Activated T-cell treated with anti-CD3 and anti-CD28 coated beads, Interleukin-2, amount 50 U/mL, for 4 hours (primary cell): ENCODE results near the gene COX20. TPM values are rescaled to one million over a fixed set of nuclear protein-coding genes. Genes with fewer than 3 reads are reported as not detected.

Source experiments
- ATAC-seq, 2 donors: fragments of 200-7000 bp; cut with Tn5 transposase; one replicate each; pipeline ENCODE4 v1.10.0; 2021
- DNase-seq: peaks from one replicate; pipeline ENCODE4 v3.0.0-alpha.2; 2020
- H3K27me3 Mint-ChIP-seq: one replicate; pipeline ENCODE4 v1.8.0; 2021; ENCODE audit warnings: low read depth, mixed read lengths
- H3K36me3 Mint-ChIP-seq: one replicate; pipeline ENCODE4 v1.8.0; 2022; ENCODE audit warnings: mixed read lengths; ENCODE audit not compliant: insufficient read depth
- H3K4me1 Mint-ChIP-seq: one replicate; pipeline ENCODE4 v1.8.0; 2021; ENCODE audit warnings: low read depth, mixed read lengths
- H3K4me3 Mint-ChIP-seq: one replicate; pipeline ENCODE4 v1.8.0; 2021; ENCODE audit warnings: mild to moderate bottlenecking, moderate library complexity, mixed read lengths
- H3K9me3 Mint-ChIP-seq: one replicate; pipeline ENCODE4 v1.8.0; 2021; ENCODE audit warnings: mixed read lengths
- total RNA-seq, 3 donors: library from RNA; stranded (reverse); gene quantifications; one replicate each; pipeline ENCODE4 v1.2.1, GENCODE V29; 2021

Gene COX20
- total RNA-seq, 3 donors from 2014 or later, result 50.7 to 54.1 (median 53.7) TPM

DNA sequence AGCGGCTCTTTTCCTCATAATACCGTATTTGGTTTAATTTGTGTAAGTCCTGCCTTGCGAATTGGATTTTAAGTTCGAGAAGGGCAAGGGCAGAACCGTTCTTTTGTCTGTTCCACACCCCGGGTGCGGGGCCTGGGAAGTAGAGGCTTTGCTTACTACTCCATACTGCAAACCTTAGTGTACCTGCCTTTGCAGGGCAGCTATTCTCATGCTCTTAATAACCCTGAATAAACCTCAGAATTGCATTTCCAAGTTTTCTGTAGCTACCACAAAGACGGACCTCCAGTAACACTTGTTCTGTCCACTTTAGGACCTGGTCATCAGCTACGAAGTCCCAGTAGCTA is 29.5 kb downstream of the COX20 start:
- H3K27me3 Mint-ChIP-seq, result no peaks in the 10 kb centered on the region
- DNase-seq (no peak), ATAC-seq (no peak)

GRCh38 chr1:244865820-244866219 is 30.4 kb downstream of the COX20 start:
- DNase-seq, result no peak
- peak overlapping the region; percentile 99 for H3K4me3 Mint-ChIP-seq
- H3K4me1 Mint-ChIP-seq, result peaks cover 28% of the 10 kb centered on the region
- no peaks in the 10 kb centered on the region for H3K9me3 Mint-ChIP-seq
- no peak for ATAC-seq
- H3K27me3 Mint-ChIP-seq, result no peaks in the 10 kb centered on the region
- peaks cover 16% of the 10 kb centered on the region for H3K36me3 Mint-ChIP-seq

More for the DNA sequence above, 29.5 kb downstream of the COX20 start:
- Mint-ChIP-seq H3K9me3 (no peaks in the 10 kb centered on the region), H3K36me3 (peaks cover 21% of the 10 kb centered on the region), H3K4me3 (peak overlapping the region; percentile 99), H3K4me1 (peaks cover 35% of the 10 kb centered on the region)

DNA sequence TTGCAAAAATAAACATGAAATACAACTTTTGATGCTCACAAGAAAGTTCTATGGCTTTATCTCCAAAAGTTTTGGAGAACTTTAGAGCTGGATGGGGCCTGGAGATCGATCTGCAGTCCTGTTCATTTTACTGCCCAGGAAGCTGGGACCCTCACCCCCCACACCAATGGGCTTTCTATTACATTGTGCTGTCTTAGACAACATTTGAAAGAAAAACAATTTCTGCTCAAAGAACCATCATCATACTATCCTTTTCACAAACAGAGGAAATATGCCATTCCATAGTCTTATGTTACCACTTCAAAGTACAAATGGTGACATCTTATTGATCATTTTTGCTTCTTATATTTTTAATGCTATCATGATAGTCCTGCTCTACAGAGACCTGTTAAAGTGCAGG is 30.9 kb downstream of the COX20 start:
- DNase-seq, result no peak
- no peaks in the 10 kb centered on the region for H3K27me3 Mint-ChIP-seq
- H3K4me1 Mint-ChIP-seq, result peaks cover 24% of the 10 kb centered on the region
- no peaks in the 10 kb centered on the region for H3K9me3 Mint-ChIP-seq
- peaks cover 11% of the 10 kb centered on the region for H3K36me3 Mint-ChIP-seq
- ATAC-seq, result no peak
- H3K4me3 Mint-ChIP-seq, result no peak overlapping the region

- DNase-seq, result no peak
- H3K9me3 Mint-ChIP-seq, result no peaks in the 10 kb centered on the region
- H3K36me3 Mint-ChIP-seq, result no peaks in the 10 kb centered on the region
Measured at GRCh38 chr1:244868484-244869363, 33.3 kb downstream of the COX20 start.

GRCh38 chr1:244869364-244869827 is 33.9 kb downstream of the COX20 start:
- no peak overlapping the region for H3K4me3 Mint-ChIP-seq
- H3K4me1 Mint-ChIP-seq, result peaks cover 20% of the 10 kb centered on the region
- DNase-seq, result no peak
- no peaks in the 10 kb centered on the region for H3K36me3 Mint-ChIP-seq
- H3K27me3 Mint-ChIP-seq, result no peaks in the 10 kb centered on the region
- H3K9me3 Mint-ChIP-seq, result no peaks in the 10 kb centered on the region
- ATAC-seq, result no peak

More at GRCh38 chr1:244868484-244869363, 33.3 kb downstream of the COX20 start:
- Mint-ChIP-seq H3K4me1 (peaks cover 20% of the 10 kb centered on the region), H3K27me3 (no peaks in the 10 kb centered on the region), H3K4me3 (no peak overlapping the region)
- no peak for ATAC-seq

DNA sequence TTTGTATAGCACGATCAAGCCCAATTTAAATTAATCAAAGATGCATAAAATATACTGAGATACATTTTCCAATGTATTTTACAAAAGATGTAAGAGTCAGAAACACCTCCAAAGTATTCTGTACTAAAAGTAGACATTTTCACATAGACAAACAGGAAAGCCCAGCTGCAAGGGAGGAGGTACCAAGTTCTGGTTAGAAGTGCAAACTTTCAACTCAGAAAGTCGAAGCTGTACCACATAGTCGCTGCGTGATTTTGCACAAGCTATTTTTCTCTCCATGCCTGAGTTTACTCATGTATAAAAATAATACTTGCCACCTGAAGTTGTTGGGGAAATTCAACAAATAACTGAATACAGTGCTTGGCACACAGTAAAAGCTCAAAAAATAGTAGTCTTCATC is 34.5 kb downstream of the COX20 start:
- no peak overlapping the region for H3K4me3 Mint-ChIP-seq
- H3K9me3 Mint-ChIP-seq, result no peaks in the 10 kb centered on the region
- no peaks in the 10 kb centered on the region for H3K27me3 Mint-ChIP-seq
- ATAC-seq, result no peak
- no peaks in the 10 kb centered on the region for H3K36me3 Mint-ChIP-seq
- H3K4me1 Mint-ChIP-seq, result peaks cover 16% of the 10 kb centered on the region
- no peak for DNase-seq

- H3K4me1 Mint-ChIP-seq, result no peaks in the 10 kb centered on the region
- H3K27me3 Mint-ChIP-seq, result no peaks in the 10 kb centered on the region
- ATAC-seq (no peak), DNase-seq (no peak)
- no peaks in the 10 kb centered on the region for H3K36me3 Mint-ChIP-seq
- H3K4me3 Mint-ChIP-seq, result no peak overlapping the region
- no peaks in the 10 kb centered on the region for H3K9me3 Mint-ChIP-seq
Measured at GRCh38 chr1:244874974-244875579, 39.6 kb downstream of the COX20 start.

GRCh38 chr1:244876228-244876910 is 40.9 kb downstream of the COX20 start:
- H3K27me3 Mint-ChIP-seq, result no peaks in the 10 kb centered on the region
- H3K36me3 Mint-ChIP-seq, result no peaks in the 10 kb centered on the region
- no peak overlapping the region for H3K4me3 Mint-ChIP-seq
- no peak for ATAC-seq
- H3K9me3 Mint-ChIP-seq, result no peaks in the 10 kb centered on the region
- DNase-seq, result no peak
- H3K4me1 Mint-ChIP-seq, result no peaks in the 10 kb centered on the region

- Mint-ChIP-seq H3K9me3 (no peaks in the 10 kb centered on the region), H3K4me1 (no peaks in the 10 kb centered on the region), H3K4me3 (no peak overlapping the region), H3K27me3 (no peaks in the 10 kb centered on the region), H3K36me3 (no peaks in the 10 kb centered on the region)
- ATAC-seq (no peak), DNase-seq (no peak)
Measured at GRCh38 chr1:244878681-244879080, 43.2 kb downstream of the COX20 start.

GRCh38 chr1:244881552-244882280 is 46.3 kb downstream of the COX20 start:
- DNase-seq, result no peak
- Mint-ChIP-seq H3K36me3 (no peaks in the 10 kb centered on the region), H3K9me3 (no peaks in the 10 kb centered on the region), H3K4me3 (no peak overlapping the region), H3K27me3 (no peaks in the 10 kb centered on the region), H3K4me1 (no peaks in the 10 kb centered on the region)
- no peak for ATAC-seq

DNA sequence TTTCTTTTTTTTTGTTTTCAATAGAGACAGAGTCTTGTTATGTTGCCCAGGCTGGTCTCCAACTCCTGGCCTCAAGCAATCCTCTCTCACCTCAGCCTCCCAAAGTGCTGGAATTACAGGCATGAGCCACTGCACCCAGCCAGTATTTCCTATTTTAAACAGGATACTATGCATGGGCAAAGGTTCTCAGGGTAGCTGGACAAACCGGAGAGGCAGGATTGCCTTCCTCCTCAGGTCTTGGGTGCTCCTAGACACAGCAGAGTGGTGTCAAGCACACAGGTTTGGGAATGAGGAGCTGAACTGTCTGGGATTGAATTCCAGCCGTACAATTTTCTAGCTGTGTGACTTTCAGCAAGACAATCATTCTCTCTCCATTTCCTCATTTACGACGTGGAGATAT is 51.8 kb downstream of the COX20 start:
- no peaks in the 10 kb centered on the region for H3K36me3 Mint-ChIP-seq
- ATAC-seq, result no peak
- no peak for DNase-seq
- H3K4me3 Mint-ChIP-seq, result no peak overlapping the region
- H3K9me3 Mint-ChIP-seq, result no peaks in the 10 kb centered on the region
- H3K27me3 Mint-ChIP-seq, result no peaks in the 10 kb centered on the region
- H3K4me1 Mint-ChIP-seq, result no peaks in the 10 kb centered on the region

GRCh38 chr1:244893836-244894235 is 58.4 kb downstream of the COX20 start:
- no peaks in the 10 kb centered on the region for H3K4me1 Mint-ChIP-seq
- no peak for ATAC-seq
- DNase-seq, result no peak
- no peaks in the 10 kb centered on the region for H3K9me3 Mint-ChIP-seq
- no peaks in the 10 kb centered on the region for H3K36me3 Mint-ChIP-seq
- H3K4me3 Mint-ChIP-seq, result no peak overlapping the region
- no peaks in the 10 kb centered on the region for H3K27me3 Mint-ChIP-seq
